HG02763 (cell line): ENCODE results near the gene ELMOD1.

Source experiments
- ATAC-seq: cut with Tn5 transposase; IDR thresholded peaks from one replicate; pipeline ENCODE4 v1.9.1; 2021; ENCODE audit warnings: mild to moderate bottlenecking, moderate library complexity; ENCODE audit not compliant: unreplicated experiment

The ELMOD1 gene

GRCh38 chr11:107683061-107683460 is 92.1 kb downstream of the ELMOD1 start:
- no peak for ATAC-seq

DNA sequence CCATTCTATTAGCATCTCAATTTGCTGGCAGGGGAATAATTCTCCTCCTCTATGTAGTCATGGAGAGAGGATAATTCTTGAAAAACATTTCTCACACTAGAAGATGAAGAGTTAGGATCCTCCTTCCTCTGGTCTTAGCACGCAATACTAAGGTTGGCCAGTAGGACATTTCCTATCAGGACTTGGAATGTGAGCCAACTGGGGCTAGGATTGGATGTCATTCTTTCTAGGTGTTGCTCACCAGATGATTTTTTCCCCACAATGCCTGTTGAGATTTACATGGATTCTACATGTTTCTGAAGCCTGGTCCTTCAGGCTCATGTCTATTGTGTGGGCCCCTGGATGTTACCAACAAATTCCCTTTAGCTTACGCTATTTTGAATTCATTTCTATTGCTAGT is 92.9 kb downstream of the ELMOD1 start:
- no peak for ATAC-seq

- ATAC-seq, result no peak
Measured at GRCh38 chr11:107688322-107688918, 97.5 kb downstream of the ELMOD1 start.

DNA sequence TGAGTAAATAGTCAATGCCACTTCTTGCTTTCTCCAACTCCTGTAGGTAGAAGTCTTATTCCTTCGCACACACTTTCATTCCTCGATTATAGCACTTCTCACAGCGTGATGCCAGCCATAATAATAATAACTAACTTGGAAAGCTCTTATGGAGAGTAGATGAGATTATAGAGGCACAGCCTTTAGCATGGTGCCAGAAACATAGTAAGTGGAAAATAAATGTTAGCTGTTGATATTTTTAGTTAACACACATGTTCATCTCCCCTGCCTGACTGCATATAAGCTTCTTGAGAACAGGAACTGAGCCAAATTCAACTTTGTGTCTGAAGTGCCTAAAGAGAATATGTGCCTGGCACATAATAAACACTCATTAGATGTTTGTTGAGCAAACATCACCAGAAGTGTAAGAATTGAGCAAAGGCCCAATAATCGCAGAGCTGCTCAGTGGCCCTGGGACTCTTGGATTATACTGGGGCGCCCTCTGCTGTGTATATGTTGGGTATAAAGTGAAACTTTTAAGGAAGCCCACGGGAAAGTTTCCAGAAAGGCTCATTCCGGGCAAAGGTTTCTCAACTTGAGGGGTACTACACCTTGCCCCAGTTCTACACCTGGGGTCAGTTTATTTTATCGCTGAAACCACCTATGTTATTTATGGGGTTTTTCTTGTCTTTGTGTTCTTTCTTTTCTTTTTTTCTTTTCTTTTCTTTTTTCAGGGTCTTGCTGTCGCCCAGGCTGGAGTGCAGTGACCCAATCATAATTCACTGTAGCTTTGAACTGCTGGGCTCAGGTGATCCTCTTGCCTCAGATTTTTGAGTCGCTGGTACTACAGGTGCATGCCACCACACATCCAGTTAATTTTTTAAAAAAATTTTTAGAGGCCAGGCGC is 98.6 kb downstream of the ELMOD1 start:
- ATAC-seq, result peak; percentile 56

GRCh38 chr11:107691000-107691750 is 100.2 kb downstream of the ELMOD1 start:
- ATAC-seq, result no peak

DNA sequence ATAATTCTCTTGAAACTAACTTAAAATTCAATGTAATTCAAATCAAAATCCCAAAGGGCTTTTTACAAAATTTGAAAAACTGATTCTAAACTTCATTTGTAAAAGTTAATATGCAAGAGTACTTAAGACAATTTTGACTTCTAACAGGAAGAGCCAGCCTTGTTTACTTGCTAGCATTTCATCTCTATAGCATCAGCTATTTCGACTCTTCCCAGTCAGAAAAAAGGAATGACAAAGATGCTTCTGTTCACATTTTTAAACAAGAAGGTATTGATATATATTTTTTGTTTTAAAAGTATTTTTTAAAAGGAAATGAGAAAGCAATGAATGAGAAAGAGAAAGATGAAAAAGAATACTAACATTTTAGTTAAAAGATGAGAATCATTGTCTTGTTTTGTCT is 104.5 kb downstream of the ELMOD1 start:
- no peak for ATAC-seq

GRCh38 chr11:107696140-107696539 is 105.2 kb downstream of the ELMOD1 start:
- ATAC-seq, result no peak

DNA sequence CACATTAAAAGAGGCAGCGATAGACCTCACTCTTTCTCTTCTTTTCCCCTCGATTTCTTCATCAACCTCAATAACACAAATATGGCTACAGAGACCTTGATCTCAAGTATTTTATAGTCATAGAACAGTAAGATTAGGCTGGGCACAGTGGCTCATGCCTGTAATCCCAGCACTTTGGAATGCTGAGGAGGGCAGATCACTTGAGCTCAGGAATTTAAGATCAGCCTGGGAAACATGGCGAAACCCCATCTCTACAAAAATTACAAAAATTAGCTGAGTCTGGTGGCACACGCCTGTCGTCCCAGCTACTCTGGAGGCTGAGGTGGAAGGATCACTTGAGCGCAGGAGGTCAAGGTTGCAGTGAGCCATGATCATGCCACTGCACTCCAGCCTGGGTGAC is 106.3 kb downstream of the ELMOD1 start:
- ATAC-seq, result no peak

DNA sequence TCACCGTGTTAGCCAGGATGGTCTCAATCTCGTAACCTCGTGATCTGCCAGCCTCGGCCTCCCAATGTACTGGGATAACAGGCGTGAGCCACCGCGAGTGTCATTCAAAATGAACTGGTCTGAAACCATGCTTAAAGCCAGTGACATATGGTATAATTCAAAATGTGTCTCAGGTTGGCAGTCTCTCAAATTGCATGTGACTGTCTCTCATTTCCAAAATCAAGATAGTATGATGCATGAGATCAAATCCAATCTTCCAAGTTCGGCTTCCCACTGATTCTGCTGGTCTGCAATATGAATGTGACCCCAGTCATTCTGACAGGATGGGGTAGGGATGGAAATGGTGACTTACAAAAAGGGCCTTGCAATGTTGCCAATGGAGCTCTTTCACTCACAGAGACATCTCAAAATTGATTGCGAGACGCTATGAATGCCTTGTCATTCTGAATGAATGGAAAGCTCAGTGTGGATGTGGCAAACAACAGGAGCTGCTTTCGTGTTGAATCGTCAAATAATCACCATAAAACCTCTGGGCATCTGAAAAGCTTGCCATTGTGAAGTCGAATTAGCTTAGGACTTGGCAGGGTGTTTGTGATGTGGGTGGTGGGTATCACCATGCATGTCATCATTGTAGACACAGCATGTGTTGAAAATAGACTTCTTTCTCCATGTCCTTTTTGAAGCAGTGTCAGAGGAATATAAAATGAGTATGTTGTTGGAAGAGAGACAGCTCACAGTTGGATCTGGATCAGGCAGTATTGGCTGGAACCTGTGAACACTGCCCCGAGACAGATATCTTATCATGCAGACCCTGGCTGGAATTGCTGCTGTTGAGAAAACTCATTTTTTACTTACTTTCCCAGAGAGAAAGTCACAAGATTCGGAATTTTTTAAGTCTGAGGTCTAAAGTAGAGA is 108.7 kb downstream of the ELMOD1 start:
- ATAC-seq, result no peak

GRCh38 chr11:107702109-107702660 is 111.2 kb downstream of the ELMOD1 start:
- no peak for ATAC-seq

DNA sequence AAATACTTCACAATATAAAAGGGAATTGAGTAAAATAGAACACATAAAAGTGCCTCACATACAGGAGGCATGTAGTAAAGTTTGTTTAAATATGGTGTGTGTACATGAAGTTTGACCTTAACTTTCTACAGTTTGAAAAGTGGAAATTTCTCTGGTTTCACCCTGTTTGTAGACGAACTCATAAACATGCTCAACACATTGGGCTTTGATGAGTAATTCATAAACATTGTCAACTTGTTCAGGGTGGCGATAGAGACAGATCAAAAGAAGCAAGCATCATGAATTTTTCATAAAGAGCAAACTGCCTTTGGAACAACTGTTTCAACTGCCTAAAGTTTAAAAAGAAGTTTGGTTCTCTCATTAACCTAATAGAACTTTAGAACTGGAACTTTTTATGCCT is 111.8 kb downstream of the ELMOD1 start:
- ATAC-seq, result no peak

GRCh38 chr11:107704451-107704850 is 113.5 kb downstream of the ELMOD1 start:
- ATAC-seq, result no peak

DNA sequence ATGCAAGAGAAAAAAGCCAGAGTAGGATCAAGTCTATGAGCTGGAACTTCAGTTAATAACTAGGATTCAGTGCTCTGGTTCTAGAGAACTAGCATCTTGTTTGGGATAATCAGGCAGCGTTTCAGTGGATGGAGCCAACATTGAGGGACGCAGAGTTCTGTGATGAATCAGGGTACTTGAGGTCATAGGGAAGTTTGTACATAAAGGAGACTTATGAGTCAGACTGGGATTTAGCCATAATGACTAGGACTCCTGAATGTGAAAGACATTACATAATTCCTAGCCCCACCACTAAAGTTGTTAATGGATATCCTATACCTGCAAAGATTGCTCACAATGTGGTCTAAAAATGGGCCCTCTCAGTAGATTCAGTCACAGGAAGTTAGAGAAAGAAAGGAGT is 114.1 kb downstream of the ELMOD1 start:
- no peak for ATAC-seq

DNA sequence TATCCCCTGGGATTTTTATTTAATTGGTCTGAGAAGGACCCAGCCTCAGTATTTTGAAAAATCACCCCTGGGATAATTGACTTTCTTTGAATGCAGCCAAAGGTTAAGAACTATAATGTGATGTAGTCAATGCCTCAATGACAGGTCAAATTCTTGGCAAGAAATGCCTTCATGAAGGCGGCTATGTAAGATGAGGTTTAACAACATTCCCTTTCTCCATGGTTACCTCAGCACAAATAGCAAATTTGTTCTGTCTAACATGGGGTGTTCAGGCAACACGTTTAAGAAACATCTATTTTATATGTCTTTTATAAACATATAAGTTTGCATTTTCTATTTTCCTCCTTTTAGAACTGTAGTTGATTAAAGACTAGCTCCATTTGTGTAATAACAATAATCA is 115.6 kb downstream of the ELMOD1 start:
- no peak for ATAC-seq

DNA sequence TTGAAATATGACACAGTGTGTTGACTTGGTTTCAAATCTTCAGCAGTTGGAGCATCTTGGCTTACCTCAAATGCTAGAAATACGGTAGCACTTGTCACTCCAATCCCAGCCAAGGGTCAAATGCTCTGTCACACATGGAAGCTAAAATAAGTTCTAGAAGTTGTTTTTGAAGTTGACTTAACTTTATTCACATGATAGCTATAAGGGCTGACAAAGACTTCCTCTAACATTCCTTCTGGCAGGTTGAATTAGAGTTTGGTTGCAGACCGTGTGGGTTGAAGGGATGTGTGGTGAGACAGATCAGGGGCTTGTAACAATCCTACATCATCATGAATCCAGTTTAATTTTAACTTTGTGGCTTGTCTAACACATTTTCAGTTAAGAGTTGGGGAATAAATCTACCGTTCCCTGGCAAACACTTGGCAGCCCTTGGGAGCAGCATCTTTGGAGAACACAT is 116.3 kb downstream of the ELMOD1 start:
- no peak for ATAC-seq

- no peak for ATAC-seq
Measured at GRCh38 chr11:107707807-107708206, 116.9 kb downstream of the ELMOD1 start.

DNA sequence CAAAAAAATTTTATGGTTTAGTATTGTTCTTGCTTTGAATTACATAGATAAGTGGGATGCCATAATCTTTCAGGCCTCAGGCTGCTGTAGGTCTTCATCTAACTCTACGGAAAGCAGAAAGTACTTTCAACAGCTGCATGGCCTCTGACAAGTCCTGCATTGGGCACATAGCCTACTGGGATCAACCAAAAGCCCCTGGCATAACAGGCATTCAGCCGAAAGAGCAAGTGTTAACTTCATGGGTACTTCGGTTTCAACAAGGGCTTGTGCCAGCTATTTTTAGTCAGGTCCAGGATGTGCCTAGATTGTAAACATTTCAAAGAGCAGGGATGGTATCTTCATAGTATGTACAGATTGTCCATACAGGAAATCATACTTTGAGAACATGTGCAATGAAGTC is 117.8 kb downstream of the ELMOD1 start:
- no peak for ATAC-seq

DNA sequence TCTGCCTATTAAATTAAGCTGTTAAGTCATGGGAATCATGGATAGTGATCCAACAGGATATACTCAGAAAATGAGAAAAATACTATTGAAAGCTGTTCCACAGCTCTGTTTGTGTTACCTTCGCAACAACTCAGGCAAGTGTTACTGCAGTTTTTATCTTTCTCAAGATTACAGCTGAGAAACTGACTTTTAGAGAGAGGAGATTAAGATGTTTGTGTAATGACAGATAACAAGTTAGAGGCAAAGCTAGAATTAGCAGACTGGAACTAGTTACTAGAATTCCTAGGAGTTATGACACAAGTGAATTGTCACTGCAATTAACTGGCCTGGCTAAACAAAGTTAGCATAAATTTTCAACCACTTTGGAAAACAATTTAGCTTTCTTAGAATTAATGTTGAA is 119.4 kb downstream of the ELMOD1 start:
- no peak for ATAC-seq

DNA sequence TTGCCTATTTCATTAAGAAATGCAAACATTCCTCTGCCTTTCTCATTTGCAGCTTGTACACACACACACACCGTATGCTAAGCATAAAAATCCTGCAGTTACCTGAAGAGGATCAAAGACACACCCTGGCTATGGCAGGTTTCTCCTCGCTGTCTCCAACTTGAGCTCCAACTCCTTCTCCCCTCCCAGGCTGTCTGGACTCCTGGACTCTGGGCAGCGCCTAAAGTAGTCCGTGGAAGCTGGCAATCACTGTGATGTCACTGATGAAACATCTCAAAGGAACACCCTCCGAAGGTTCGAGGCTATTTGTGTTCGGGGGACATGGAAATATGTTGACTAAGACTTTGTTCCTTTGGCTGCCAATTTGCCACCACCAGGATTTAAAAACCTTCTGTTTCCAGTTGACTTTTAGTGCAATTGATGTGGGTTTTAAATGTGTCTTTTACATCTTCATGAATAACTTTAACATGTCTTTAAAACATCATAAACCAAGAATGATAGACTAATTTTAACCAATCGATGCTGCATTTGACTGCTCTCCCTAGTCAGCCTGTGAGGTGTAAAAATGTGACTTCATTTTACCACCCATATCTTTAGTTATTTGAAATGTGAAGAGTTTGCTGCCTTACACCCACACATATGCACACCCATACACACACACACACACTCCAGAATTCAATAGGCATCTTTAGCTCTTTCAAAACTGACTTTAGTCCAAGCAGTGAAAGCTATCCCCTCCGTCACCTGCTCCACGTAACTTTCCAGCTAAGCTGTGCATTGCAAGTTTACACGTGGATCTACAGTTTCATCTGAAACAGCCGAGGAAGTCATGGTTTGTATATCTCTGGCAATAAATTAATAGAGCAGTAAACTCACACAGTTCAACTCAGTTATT is 121.2 kb downstream of the ELMOD1 start, which contains the start of gene SLN:
TSS of gene SLN (minus strand) at position 196 of the 895 bp plus-strand sequence.
- ATAC-seq, result no peak
